ENCODE results near the gene NECTIN4. TPM values are rescaled to one million over a fixed set of nuclear protein-coding genes. Genes with fewer than 3 reads are reported as not detected.
"Not testable (repeated sequence)": the region's sequence is repeated elsewhere in the genome, so short reads cannot be mapped to it uniquely, and the experiment has no call there.

NECTIN4 gene
- total RNA-seq, 1 experiment from 2014 or later = not detected

DNA sequence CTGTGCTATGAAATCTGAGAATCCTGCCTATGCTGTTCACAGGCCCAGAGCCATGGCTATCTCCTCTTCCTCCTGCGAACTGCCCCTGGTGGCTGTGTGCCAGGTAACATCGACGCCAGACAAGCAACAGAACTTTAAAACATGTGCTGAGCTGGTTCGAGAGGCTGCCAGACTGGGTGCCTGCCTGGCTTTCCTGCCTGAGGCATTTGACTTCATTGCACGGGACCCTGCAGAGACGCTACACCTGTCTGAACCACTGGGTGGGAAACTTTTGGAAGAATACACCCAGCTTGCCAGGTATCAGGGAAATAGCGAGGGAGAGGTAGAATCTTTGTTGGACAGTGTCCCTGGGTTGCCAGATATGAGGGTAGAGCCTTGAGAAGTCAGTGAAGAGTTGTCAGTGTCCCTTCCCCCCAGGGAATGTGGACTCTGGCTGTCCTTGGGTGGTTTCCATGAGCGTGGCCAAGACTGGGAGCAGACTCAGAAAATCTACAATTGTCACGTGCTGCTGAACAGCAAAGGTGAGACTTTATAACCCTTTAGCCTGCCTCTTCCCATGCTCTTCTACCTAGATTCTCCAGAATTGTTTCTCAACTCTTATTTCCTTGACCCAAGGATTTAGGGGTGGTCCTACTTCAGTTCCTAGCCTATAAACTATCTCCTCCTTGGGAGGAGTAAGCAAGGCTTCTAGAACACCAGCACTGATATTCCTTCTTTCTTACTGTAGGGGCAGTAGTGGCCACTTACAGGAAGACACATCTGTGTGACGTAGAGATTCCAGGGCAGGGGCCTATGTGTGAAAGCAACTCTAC lies 29.9 kb upstream of the NECTIN4 start:
- peak; percentile 81 for DNase-seq
- Histone ChIP-seq H3K27me3 (ENCODE audit: control insufficient read depth, insufficient read depth, low read length) (no peaks in the 10 kb centered on the region), H3K4me3 (ENCODE audit: insufficient read depth, low read depth, low read length) (peak overlapping the region; percentile 91; the same call in 1 of the 2 replicates), H3K36me3 (replicated peaks; ENCODE audit: control insufficient read depth, insufficient read depth, low read length) (peaks cover 35% of the 10 kb centered on the region)

GRCh38 chr1:161117759-161118581 lies 28.6 kb upstream of the NECTIN4 start, which contains the start of the genes NIT1 and PFDN2:
Gene NIT1 (plus strand): TSS chr1:161118105. CDS start chr1:161118177, 72 bp downstream.
Gene PFDN2 (minus strand): TSS chr1:161118037. CDS start chr1:161118026, 11 bp downstream.
- DNase-seq = peak; percentile 96
- Histone ChIP-seq H3K36me3 (replicated peaks; ENCODE audit: control insufficient read depth, insufficient read depth, low read length) (peaks cover 27% of the 10 kb centered on the region), H3K4me3 (ENCODE audit: insufficient read depth, low read depth, low read length) (peak within 1 kb of the TSS; percentile 91), H3K27me3 (ENCODE audit: control insufficient read depth, insufficient read depth, low read length) (no peaks in the 10 kb centered on the region)

- not testable (repeated sequence) for H3K4me3 ChIP-seq (ENCODE audit: insufficient read depth, low read depth, low read length); DNase-seq; H3K27me3 ChIP-seq (ENCODE audit: control insufficient read depth, insufficient read depth, low read length); H3K36me3 ChIP-seq (replicated peaks; ENCODE audit: control insufficient read depth, insufficient read depth, low read length)
Observed at GRCh38 chr1:161115961-161116360, 26.6 kb upstream of the NECTIN4 start.

- Histone ChIP-seq H3K4me3 (ENCODE audit: insufficient read depth, low read depth, low read length) (no peak overlapping the region), H3K27me3 (ENCODE audit: control insufficient read depth, insufficient read depth, low read length) (no peaks in the 10 kb centered on the region), H3K36me3 (replicated peaks; ENCODE audit: control insufficient read depth, insufficient read depth, low read length) (peaks cover 6% of the 10 kb centered on the region)
- DNase-seq = no peak
Observed at GRCh38 chr1:161115132-161115711, 25.9 kb upstream of the NECTIN4 start.

DNA sequence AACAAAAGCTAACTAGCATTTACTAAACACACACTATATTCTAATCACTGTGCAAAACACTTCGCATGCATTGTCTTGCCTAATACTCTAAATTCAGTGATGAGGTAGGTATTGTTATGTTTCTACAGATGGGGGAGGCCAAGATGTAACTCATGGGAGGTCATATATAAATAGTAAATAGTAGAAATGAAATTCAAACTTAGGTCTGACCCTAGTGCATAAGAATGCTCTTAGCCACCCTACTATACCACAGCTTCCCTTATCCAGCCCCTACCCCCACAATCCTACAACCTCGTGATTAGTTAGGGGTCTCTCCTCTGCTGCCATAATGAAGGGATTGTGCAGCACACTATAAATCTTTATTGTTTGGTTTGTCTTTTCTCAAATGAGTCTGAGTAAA lies 25.2 kb upstream of the NECTIN4 start:
- no peak for DNase-seq
- Histone ChIP-seq H3K27me3 (ENCODE audit: control insufficient read depth, insufficient read depth, low read length) (no peaks in the 10 kb centered on the region), H3K36me3 (replicated peaks; ENCODE audit: control insufficient read depth, insufficient read depth, low read length) (no peaks in the 10 kb centered on the region; the same call in 1 of the 2 replicates), H3K4me3 (ENCODE audit: insufficient read depth, low read depth, low read length) (no peak overlapping the region)

DNA sequence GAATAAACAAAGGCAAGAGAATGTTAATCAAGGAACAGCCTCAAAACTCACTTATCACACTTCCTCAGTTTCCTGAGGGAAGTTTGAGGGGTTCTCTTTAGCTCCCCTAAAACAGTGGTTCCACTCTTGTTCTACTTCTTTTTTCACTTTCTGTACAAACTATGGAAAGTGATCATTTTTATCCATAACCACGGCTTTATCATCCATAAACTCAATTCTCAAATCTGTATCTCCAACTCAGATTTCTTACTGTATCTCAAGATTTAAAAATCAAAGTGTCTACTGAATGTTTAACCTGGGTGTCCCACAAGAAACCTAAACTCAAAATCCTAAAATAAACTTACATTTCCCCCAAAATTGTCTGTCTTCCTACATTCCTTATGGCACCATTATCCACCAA lies 24.6 kb upstream of the NECTIN4 start:
- DNase-seq = no peak
- Histone ChIP-seq H3K36me3 (replicated peaks; ENCODE audit: control insufficient read depth, insufficient read depth, low read length) (no peaks in the 10 kb centered on the region; the same call in 1 of the 2 replicates), H3K27me3 (ENCODE audit: control insufficient read depth, insufficient read depth, low read length) (no peaks in the 10 kb centered on the region), H3K4me3 (ENCODE audit: insufficient read depth, low read depth, low read length) (no peak overlapping the region)

- no peak for DNase-seq
- Histone ChIP-seq H3K36me3 (replicated peaks; ENCODE audit: control insufficient read depth, insufficient read depth, low read length) (no peaks in the 10 kb centered on the region; the same call in 1 of the 2 replicates), H3K4me3 (ENCODE audit: insufficient read depth, low read depth, low read length) (no peak overlapping the region), H3K27me3 (ENCODE audit: control insufficient read depth, insufficient read depth, low read length) (no peaks in the 10 kb centered on the region)
Observed at GRCh38 chr1:161111527-161111926, 22.2 kb upstream of the NECTIN4 start.

- Histone ChIP-seq H3K27me3 (ENCODE audit: control insufficient read depth, insufficient read depth, low read length) (no peaks in the 10 kb centered on the region), H3K36me3 (replicated peaks; ENCODE audit: control insufficient read depth, insufficient read depth, low read length) (no peaks in the 10 kb centered on the region; the same call in 1 of the 2 replicates), H3K4me3 (ENCODE audit: insufficient read depth, low read depth, low read length) (no peak overlapping the region)
- DNase-seq = no peak
Observed at GRCh38 chr1:161111117-161111516, 21.8 kb upstream of the NECTIN4 start.

DNA sequence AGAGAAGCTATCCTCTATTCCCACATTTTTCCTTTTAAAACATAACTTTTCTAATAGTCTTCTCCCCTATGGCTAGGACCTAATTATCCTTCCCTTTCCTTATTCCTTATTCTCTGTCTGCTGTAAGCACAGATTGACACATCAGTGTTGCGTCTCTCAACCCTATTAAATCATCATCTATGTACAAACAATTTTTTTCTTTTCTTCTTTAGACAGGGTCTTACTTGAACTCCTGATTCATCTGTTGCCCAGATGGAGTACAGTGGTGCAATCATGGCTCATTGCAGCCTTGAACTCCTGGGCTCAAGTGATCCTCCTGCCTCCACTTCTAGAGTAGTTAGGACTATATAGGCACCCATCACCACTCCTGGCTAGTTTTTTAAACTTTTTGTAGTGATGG lies 17.1 kb upstream of the NECTIN4 start:
- no peak for DNase-seq
- Histone ChIP-seq H3K4me3 (ENCODE audit: insufficient read depth, low read depth, low read length) (no peak overlapping the region), H3K27me3 (ENCODE audit: control insufficient read depth, insufficient read depth, low read length) (no peaks in the 10 kb centered on the region), H3K36me3 (replicated peaks; ENCODE audit: control insufficient read depth, insufficient read depth, low read length) (peaks cover 7% of the 10 kb centered on the region)

DNA sequence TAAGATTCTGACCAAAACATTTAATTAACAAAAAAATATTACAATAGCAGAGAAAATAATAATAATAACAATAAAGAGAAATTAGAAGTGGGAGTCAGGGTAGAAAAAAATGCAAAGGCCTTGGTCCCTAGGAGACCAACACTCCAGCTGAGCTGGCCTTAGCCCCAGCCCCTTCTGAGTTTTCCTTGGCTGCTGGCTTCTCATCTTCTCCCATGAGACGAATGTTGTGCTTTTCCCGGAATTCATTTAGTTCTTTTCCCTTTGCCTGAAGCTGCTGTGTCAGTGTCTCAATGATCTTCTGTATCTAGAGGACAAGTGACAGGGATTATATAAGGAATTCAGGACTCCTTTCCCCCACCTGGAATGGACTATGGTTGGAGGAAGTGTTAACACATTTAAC lies 11.2 kb upstream of the NECTIN4 start:
- no peak for DNase-seq
- Histone ChIP-seq H3K4me3 (ENCODE audit: insufficient read depth, low read depth, low read length) (no peak overlapping the region), H3K27me3 (ENCODE audit: control insufficient read depth, insufficient read depth, low read length) (peaks cover 1% of the 10 kb centered on the region; the same call in 1 of the 2 replicates), H3K36me3 (replicated peaks; ENCODE audit: control insufficient read depth, insufficient read depth, low read length) (peaks cover 10% of the 10 kb centered on the region)

DNA sequence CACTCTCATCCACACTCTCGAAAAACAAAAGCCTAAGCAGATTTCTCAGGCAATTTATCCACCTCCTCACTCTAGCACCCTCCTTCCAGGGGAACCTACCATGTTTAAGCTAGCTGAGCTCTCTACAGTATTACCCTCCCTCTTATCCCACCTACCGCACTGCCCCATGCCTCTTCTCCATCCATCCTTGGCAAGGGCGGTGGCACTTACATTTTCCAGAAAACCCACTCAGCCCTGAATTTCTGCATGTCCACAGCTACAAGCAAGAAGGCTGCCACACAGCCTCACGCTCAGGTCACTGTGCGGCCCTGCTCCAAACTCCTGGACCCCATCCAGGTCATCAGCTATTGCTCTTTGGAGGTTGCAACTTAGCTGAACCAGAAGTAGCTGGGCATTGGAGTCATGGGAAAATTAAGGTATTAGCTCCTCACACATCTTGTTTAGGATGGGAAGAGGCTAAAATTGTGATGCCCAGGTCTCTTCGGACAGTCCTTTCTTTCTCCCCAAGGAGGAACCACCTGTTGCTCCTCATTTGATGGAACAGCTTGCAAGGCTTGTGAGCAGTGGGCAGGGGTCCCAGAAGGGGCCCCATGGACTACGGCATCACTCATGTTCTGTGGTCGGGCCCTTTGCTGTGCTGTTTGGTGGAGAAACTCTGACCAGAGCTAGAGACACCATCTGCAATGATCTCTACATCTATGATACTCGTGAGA lies 9.9 kb upstream of the NECTIN4 start:
- Histone ChIP-seq H3K27me3 (ENCODE audit: control insufficient read depth, insufficient read depth, low read length) (peaks cover 1% of the 10 kb centered on the region; the same call in 1 of the 2 replicates), H3K36me3 (replicated peaks; ENCODE audit: control insufficient read depth, insufficient read depth, low read length) (peaks cover 10% of the 10 kb centered on the region), H3K4me3 (ENCODE audit: insufficient read depth, low read depth, low read length) (peak overlapping the region; percentile 93)
- no peak for DNase-seq

GRCh38 chr1:161098210-161099068 lies 9.1 kb upstream of the NECTIN4 start, which contains the start of gene KLHDC9:
Gene KLHDC9 (plus strand): TSS chr1:161098361. CDS start chr1:161098536, 175 bp downstream.
- peak; percentile 97 for DNase-seq
- H3K36me3 ChIP-seq (replicated peaks; ENCODE audit: control insufficient read depth, insufficient read depth, low read length) = peaks cover 10% of the 10 kb centered on the region
- peak within 1 kb of the TSS; percentile 93 for H3K4me3 ChIP-seq (ENCODE audit: insufficient read depth, low read depth, low read length)
- peaks cover 1% of the 10 kb centered on the region; the same call in 1 of the 2 replicates for H3K27me3 ChIP-seq (ENCODE audit: control insufficient read depth, insufficient read depth, low read length)

- Histone ChIP-seq H3K4me3 (ENCODE audit: insufficient read depth, low read depth, low read length) (no peak overlapping the region), H3K27me3 (ENCODE audit: control insufficient read depth, insufficient read depth, low read length) (peaks cover 1% of the 10 kb centered on the region; the same call in 1 of the 2 replicates), H3K36me3 (replicated peaks; ENCODE audit: control insufficient read depth, insufficient read depth, low read length) (peaks cover 4% of the 10 kb centered on the region)
- peak; percentile 11 for DNase-seq
Observed at GRCh38 chr1:161096530-161096929, 7.2 kb upstream of the NECTIN4 start.

Data from H7 (cell line).